Stomach (tissue), 19 donors: ENCODE results near the gene EDEM2. TPM values are rescaled to one million over a fixed set of nuclear protein-coding genes. Genes with fewer than 3 reads are reported as not detected.
"Not testable (repeated sequence)": the region's sequence is repeated elsewhere in the genome, so short reads cannot be mapped to it uniquely, and the experiment has no call there.

Experiments used
- DNase-seq, 2 donors: peaks; one replicate each; pipeline versions ENCODE4 v3.0.0 to v3.0.0-alpha.2; 2013 to 2019
- H3K27ac ChIP-seq, 5 donors: fragments of 200-600 bp in 4 of 5; sonication (generic) in 4 of 5; one replicate each; pipeline ENCODE4 v1.5.1; 2013 to 2019; ENCODE audit warnings: mild to moderate bottlenecking in 1 of 5, moderate library complexity in 1 of 5
- H3K27me3 ChIP-seq, 3 donors: fragments of 200-600 bp; sonication (generic); one replicate each; pipeline ENCODE4 v1.5.1; 2017 to 2019; ENCODE audit warnings: mixed run types in 1 of 3
- H3K36me3 ChIP-seq, 4 donors: fragments of 200-600 bp; sonication (generic); 1 replicate in 3 of 4; 2 replicates in 1 of 4; pipeline ENCODE4 v1.5.1; 2016 to 2019
- H3K4me1 ChIP-seq, 4 donors: fragments of 200-600 bp; sonication (generic); one replicate each; pipeline ENCODE4 v1.5.1; 2016 to 2019
- H3K4me3 ChIP-seq, 4 donors: fragments of 200-600 bp; sonication (generic) in 3 of 4; one replicate each; pipeline ENCODE4 v1.5.1; 2016 to 2019; ENCODE audit warnings: mild to moderate bottlenecking in 1 of 4
- H3K9me3 ChIP-seq, 4 donors: fragments of 200-600 bp; sonication (generic); one replicate each; pipeline ENCODE4 v1.5.1; 2016 to 2019
- CTCF ChIP-seq, 7 experiments: fragments of 450-650 bp in 4 of 7; fragments of 200-600 bp in 3 of 7; sonication (generic) in 3 of 7; IDR thresholded peaks; one replicate each; pipeline ENCODE4 v1.5.1; 2016 to 2019; ENCODE audit warnings: antibody characterized with exemption in 7 of 7, control low read depth in 2 of 7, mild to moderate bottlenecking in 1 of 7
- EP300 ChIP-seq: sonication (generic); formaldehyde crosslinking; IDR thresholded peaks from one replicate; pipeline ENCODE4 v1.6.1; 2017; ENCODE audit warnings: antibody characterized with exemption
- POLR2A ChIP-seq, 4 donors: fragments of 450-650 bp; IDR thresholded peaks; one replicate each; pipeline ENCODE4 v1.6.1; 2016; ENCODE audit warnings: antibody characterized with exemption in 4 of 4, control low read depth in 2 of 4, mild to moderate bottlenecking in 1 of 4, moderate library complexity in 1 of 4
- POLR2AphosphoS5 ChIP-seq, 3 donors: sonication (generic); formaldehyde crosslinking; IDR thresholded peaks; one replicate each; pipeline ENCODE4 v1.6.1; 2016; ENCODE audit warnings: antibody characterized with exemption in 3 of 3
- WGBS, 5 donors: extraction: QIAGEN DNeasy Blood & Tissue Kit in 3 of 5; methylation state at CpG; one replicate each; pipeline versions ENCODE4 v1.1.5 to v1.1.7; 2013 to 2018; 5-methylcytosine and 5-hydroxymethylcytosine counted together
- intact Hi-C: fragments of 100-400 bp; cut with DNase I; formaldehyde crosslinking; loops from one replicate; pipeline ENCODE4 v1.15.1; 2023; ENCODE audit warnings: low total_unique reads
- long read RNA-seq, 10 donors: transcript quantifications; one replicate each; lab custom pipeline, GENCODE V29; 2026
- polyA plus RNA-seq, 3 donors: library from polyadenylated mRNA; stranded (reverse); fragments of 200-250 nt; gene quantifications; one replicate each; pipeline ENCODE4 v1.2.3, GENCODE V29; 2013
- total RNA-seq, 5 donors: library from RNA; depleted of rRNA; stranded (reverse); fragments of >200 nt; gene quantifications; one replicate each; pipeline versions ENCODE4 v1.1.0 to v1.2.3, GENCODE V29; 2014 to 2016
- donor health status: healthy with polysubstance abuse.
- donor health status: Bipolar disorder and iron deficiency.
- donor health status: healthy.

Gene EDEM2, protein sequence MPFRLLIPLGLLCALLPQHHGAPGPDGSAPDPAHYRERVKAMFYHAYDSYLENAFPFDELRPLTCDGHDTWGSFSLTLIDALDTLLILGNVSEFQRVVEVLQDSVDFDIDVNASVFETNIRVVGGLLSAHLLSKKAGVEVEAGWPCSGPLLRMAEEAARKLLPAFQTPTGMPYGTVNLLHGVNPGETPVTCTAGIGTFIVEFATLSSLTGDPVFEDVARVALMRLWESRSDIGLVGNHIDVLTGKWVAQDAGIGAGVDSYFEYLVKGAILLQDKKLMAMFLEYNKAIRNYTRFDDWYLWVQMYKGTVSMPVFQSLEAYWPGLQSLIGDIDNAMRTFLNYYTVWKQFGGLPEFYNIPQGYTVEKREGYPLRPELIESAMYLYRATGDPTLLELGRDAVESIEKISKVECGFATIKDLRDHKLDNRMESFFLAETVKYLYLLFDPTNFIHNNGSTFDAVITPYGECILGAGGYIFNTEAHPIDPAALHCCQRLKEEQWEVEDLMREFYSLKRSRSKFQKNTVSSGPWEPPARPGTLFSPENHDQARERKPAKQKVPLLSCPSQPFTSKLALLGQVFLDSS
- total RNA-seq: 10 to 100 TPM in 4 of 5 donors, 1 to 10 TPM in 1; 8.4 to 55.8 (median 15.8) TPM
- polyA plus RNA-seq: 10 to 100 TPM in 1 of 3 donors, 1 to 10 TPM in 2; 7.9 to 11.6 (median 9.2) TPM
- long read RNA-seq, donor 1, partial matches to known transcripts: 0 of 2 reads
- long read RNA-seq, donor 1, other reads (novel, unspliced or antisense): 0 of 2 reads
- long read RNA-seq, donor 2, partial matches to known transcripts: 0 of 3 reads
- long read RNA-seq, donor 2, other reads (novel, unspliced or antisense): 0 of 3 reads
- long read RNA-seq, donor 3, partial matches to known transcripts: 0 of 2 reads
- long read RNA-seq, donor 3, other reads (novel, unspliced or antisense): 0 of 2 reads
- long read RNA-seq, donor 4, partial matches to known transcripts: 0 of 1 reads
- long read RNA-seq, donor 4, other reads (novel, unspliced or antisense): 0 of 1 reads
- long read RNA-seq, donor 5, partial matches to known transcripts: 0 of 1 reads
- long read RNA-seq, donor 5, other reads (novel, unspliced or antisense): 0 of 1 reads
- long read RNA-seq, donor 6, partial matches to known transcripts: 0 of 1 reads
- long read RNA-seq, donor 6, other reads (novel, unspliced or antisense): 0 of 1 reads
- long read RNA-seq, donor 7, partial matches to known transcripts: 28 of 29 reads
- long read RNA-seq, donor 7, other reads (novel, unspliced or antisense): 0 of 29 reads
- long read RNA-seq, donor 8, partial matches to known transcripts: 0 of 3 reads
- long read RNA-seq, donor 8, other reads (novel, unspliced or antisense): 0 of 3 reads
- long read RNA-seq, donor 9, partial matches to known transcripts: 0 of 2 reads
- long read RNA-seq, donor 9, other reads (novel, unspliced or antisense): 0 of 2 reads
- long read RNA-seq, donor 10: 0 reads

- Histone ChIP-seq H3K36me3 (peaks cover 15 to 27% (median 22%) of the 10 kb centered on the region in 4 donors), H3K9me3 (no peaks in the 10 kb centered on the region), H3K27ac (peak within 1 kb of the TSS; percentile 81 to 89 (median 83)), H3K4me1 (peaks cover 0 to 35% (median 32%) of the 10 kb centered on the region in 4 donors), H3K27me3 (no peaks in the 10 kb centered on the region), H3K4me3 (peak within 1 kb of the TSS; percentile 52 to 76 (median 72))
- intact Hi-C loops: loop anchor here (10.0 kb wide), 1 partner anchor 118 kb away; no protein-coding TSS in a partner anchor
- DNase-seq: peak; percentile 94 to 98
- 0 to 2% (median 0%) methylated on average over 30 to 42 of the region's 42 CpGs for WGBS, 5 donors
- TF ChIP-seq POLR2AphosphoS5 (IDR thresholded peaks at IDR 0.05): peak; percentile 76 to 91 (median 79)
- peak in 1 of 7 experiments; percentile 23 for TF ChIP-seq CTCF (IDR thresholded peaks at IDR 0.05)
- no peak for TF ChIP-seq POLR2A (IDR thresholded peaks at IDR 0.05)
- TF ChIP-seq EP300: no peak
These were observed at the start of gene EDEM2 for GRCh38 chr20:35146920-35147574. TSS of gene EDEM2 (minus strand) at chr20:35147336. CDS start at chr20:35147258, 78 bp downstream.

GRCh38 chr20:35196313-35196712 lies 49.2 kb upstream of the EDEM2 start:
- Histone ChIP-seq H3K27ac (no peak overlapping the region), H3K27me3 (no peaks in the 10 kb centered on the region), H3K4me3 (no peak overlapping the region), H3K4me1 (peaks cover 0 to 20% (median 4%) of the 10 kb centered on the region in 4 donors), H3K9me3 (peaks cover 7 to 35% (median 21%) of the 10 kb centered on the region in 4 donors), H3K36me3 (peaks cover 0 to 19% (median 0%) of the 10 kb centered on the region in 4 donors)
- intact Hi-C loops: no loop called here
- no peak for TF ChIP-seq EP300
- TF ChIP-seq CTCF (IDR thresholded peaks at IDR 0.05): no peak
- no peak for DNase-seq

DNA sequence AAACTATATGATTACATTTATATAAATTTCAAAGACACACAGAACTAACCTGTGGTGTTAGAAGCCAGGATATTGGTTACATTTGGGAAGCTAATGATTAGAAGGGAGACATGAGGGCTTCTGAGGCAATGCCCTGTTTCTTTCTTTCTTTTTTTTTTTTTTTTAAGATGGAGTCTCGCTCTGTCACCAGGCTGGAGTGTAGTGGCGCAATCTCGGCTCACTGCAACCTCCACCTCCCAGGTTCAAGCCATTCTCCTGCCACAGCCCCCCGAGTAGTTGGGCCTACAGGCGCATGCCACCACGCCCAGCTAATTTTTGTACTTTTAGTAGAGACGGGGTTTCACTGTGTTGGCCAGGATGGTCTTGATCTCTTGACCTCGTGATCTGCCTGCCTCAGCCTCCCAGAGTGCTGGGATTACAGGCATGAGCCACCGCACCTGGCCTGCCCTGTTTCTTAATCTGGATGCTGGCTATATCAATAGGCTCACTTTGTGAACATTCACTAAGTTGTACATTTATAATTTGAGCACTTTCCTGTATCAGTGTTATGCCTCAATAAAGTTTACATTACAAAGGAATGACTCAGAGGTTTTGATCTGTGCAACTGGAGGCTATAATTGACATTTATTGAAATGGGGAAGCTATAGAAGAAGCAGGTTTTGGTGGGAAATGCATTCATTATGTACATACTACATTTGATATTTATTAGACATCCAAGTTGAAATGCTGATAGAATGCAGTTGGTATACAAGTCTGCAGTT lies 46.1 kb upstream of the EDEM2 start:
- H3K36me3 ChIP-seq, H3K4me3 ChIP-seq, H3K27ac ChIP-seq, intact Hi-C loops, DNase-seq, H3K27me3 ChIP-seq: not testable (repeated sequence)
- WGBS, 5 donors: 82 to 90% (median 86%) methylated on average over 9 of the region's 9 CpGs
- peaks cover 0 to 20% (median 8%) of the 10 kb centered on the region in 4 donors for H3K4me1 ChIP-seq
- H3K9me3 ChIP-seq: peaks cover 0 to 23% (median 10%) of the 10 kb centered on the region in 4 donors
